GM18502 (cell line): ENCODE measurements around the gene ZNF439.
A peak's percentile ranks its signal among the peaks of the same experiment; 100 is the strongest.
"Not testable (repeated sequence)": the region's sequence is repeated elsewhere in the genome, so short reads cannot be mapped to it uniquely, and the experiment has no call there.

Experiments
- ATAC-seq: cut with Tn5 transposase; IDR thresholded peaks from one replicate; pipeline ENCODE4 v1.9.1; 2021; ENCODE audit warnings: mild to moderate bottlenecking; ENCODE audit not compliant: unreplicated experiment, poor library complexity

ZNF439 gene

DNA sequence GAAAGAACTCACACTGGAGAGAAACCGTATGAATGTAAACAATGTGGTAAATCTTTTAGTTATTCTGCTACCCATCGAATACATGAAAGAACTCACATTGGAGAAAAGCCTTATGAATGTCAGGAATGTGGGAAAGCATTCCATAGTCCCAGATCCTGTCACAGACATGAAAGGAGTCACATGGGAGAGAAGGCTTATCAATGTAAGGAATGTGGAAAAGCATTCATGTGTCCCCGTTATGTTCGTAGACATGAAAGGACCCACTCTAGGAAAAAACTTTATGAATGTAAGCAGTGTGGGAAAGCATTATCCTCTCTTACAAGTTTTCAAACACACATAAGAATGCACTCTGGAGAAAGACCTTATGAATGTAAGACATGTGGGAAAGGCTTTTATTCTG is 19.2 kb downstream of the ZNF439 start:
- not testable (repeated sequence) for ATAC-seq

DNA sequence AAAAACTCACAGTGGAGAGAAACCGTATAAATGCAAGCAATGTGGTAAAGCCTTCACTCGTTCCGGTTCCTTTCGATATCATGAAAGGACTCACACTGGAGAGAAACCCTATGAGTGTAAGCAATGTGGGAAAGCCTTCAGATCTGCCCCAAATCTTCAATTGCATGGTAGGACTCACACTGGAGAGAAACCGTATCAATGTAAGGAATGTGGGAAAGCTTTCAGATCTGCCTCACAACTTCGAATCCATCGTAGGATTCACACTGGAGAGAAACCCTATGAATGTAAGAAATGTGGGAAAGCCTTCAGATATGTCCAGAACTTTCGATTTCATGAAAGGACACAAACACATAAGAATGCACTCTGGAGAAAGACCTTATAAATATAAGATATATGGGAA is 19.7 kb downstream of the ZNF439 start:
- no peak for ATAC-seq

DNA sequence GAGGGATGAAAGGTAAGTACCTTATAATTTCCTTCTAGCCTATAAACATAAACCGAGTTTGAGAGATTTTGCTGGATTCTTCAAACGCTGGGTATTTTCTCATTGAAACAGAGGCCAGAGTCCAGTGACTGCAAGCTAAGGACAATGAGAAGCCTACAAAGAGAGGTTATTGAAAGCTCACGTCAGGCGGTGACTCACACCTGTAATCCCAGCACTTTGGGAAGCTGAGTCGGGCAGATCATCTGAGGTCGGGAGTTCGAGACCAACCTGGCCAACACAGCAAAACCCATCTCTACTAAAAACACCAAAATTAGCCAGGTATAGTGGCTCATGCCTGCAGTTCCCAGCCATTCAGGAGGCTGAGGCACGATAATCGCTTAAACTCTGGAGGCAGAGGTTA is 24.1 kb downstream of the ZNF439 start:
- ATAC-seq, result no peak

DNA sequence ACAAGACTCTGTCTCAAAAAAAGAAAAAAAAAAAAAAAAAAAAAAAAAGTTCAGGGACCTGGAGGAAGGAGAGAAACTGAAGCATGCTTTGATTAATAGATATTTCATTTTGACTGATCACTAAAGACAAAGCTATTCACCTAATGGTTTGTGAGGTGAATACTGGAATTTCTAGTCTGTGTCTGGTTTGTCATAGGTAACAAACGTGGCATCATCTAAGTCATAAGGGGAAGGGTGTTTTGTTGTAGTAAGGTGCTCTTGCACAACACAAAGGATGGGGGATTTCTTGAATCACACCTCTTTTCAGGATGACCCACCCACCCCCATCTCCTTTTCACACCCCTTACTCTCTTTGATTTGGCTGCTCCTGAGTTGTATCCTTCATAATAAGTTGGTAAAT is 25.2 kb downstream of the ZNF439 start:
- no peak for ATAC-seq

DNA sequence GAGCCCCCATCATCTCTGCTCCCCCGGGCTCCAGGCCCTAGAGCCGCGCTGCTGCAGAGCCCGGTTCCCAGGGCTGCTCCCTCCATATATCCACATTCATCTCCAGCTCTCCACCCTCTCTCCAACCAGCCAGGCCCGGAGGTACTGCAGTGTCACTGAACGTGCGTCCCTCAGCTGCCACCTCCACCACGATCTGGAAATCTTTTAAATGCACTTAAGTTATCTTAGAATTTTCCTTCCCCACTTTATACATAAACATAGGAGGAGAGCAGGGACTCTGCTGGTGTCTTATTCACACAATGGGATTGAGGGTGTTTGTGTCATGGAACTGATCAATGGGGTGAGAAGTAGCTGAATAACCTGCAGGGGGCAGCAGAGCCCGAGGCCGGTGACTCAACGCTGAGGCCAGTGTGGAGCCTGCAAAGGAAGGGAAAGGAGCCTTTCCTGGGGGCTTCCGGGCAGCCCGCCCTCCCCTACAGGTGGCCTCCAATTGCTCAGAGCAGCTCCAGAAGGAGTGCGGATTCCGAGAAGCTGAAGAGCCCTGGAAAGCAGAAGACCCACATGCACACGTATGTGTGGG is 31.3 kb downstream of the ZNF439 start:
- not testable (repeated sequence) for ATAC-seq

DNA sequence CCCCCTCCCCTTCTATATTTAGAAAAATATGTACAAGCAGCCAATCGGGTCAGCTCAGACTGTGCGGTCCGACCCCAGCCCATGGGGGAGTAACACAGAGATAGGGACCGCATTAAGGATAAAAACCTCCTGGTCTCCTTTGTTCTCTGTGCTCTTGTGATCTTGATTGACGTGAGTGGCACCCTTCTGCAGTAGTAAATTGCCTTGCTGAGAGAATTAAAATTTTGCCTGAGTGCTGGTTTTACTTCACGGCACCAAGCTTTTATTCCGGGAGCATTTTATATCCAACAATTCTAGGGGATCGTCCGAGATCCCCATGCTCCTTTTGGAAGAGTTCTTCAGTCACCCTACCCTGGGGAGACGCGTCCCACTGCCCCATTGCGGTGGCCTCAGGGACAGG is 32.1 kb downstream of the ZNF439 start:
- no peak for ATAC-seq

DNA sequence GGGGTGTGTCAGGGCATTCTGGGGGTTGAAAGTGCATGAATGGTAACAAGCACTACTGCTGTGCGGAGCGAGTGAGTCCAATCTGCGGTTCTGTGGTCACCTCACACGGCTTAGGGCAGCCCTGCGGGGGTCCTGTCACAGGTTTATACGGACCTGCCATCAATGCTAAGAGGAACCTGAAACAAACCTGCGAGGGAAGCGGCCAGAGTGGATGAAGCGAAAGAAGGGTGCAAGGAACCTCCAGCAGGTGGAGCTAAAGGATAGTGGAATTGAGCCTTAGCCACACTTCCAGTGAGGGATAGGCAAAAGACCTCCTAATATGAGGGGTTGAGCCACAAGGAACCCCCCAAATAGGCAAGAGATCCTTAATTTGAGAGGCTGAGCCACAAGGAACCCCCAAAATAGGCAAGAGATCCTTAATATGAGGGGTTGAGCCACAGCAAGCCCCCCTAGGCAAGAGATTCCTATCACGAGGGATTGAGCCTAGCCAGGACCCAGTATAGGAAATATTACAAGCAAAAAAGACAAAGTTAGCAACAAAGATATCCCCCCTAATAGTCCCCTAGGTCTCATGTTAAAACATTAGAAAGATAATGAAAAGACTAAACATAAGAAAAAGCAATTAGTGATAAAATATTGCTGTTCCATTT is 32.8 kb downstream of the ZNF439 start:
- ATAC-seq, result no peak

DNA sequence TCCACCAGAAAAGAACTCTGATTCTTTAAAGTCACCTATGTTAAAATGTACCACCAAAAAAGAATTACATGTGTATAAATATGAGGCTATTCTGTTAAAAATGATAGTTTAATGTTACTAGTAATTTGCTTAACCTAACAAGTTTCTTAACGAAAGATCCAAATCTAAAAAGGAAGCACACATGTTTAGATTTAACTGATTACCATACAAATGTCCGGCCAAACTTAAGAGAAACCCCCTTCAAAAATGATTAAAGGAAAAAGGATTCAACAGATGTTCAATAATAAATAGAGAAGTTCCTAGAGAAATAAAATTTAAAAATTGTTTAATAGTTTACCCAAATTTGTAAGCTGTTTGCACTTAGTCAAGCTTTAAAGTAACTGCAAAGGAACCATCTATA is 34.1 kb downstream of the ZNF439 start:
- no peak for ATAC-seq

DNA sequence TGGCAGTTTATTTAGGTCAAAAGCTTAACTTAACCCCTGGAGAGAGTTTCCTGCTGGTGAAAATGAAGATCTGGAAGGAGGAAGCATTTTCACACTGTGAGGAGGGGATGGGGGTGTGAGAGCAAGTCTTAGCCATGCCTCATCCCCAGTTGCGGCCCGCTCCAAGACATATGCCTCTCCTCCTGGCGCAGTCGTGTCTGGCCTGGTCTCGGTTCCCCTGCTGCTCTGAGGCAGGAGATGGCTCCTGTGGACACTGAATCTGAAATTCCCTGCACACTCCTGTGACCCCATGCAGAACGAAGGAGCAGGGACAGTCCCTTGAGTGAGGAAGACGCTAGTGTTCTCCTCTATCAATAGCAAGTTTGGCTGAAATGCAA is 38.7 kb downstream of the ZNF439 start:
- no peak for ATAC-seq

DNA sequence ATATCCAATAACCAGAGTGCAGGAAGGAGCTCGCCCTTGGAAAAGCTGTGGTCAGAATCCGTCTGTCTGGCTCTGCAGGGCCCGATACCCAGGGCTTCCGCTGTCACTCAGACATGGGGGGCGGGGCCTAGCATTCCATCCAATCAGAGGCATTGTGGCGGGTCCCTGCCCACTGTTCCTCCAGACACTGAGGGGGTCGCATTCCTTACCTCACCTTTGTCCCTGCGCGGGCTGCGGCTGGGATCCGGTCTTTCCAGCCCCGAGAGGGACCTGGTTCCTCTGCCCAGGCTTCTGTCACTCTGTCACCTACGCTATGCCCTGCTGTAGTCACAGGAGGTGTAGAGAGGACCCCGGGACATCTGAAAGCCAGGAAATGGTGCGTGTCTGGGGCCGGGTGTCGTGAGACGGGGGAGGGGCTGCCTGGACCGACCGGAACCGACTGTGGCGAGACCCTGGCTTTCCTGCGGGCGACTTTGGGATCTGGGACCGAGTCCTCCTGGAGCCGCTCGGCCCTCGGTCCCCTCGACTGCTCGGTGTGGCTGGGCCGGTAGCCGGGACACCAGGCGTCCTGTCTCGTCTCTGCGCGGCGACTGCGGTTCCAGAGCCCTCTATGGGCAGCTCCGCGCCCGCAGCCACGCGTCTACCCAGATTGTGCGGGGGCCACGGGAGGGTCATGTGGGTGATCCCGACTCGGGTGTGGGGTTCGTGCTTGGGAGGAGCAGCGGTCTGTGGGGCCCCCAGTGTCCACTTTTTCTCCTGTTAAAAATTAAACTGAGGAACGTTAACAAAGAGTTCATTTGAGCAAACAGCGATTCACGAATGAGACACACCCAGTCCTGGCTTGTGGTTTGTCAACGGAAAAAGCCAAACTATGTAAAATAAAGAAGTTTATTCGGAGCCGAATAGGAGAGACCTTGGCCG is 39.3 kb downstream of the ZNF439 start, which contains the start of gene ZNF69:
TSS of gene ZNF69 (plus strand) at position 172 of the 921 bp plus-strand sequence. CDS start at position 314, 142 bp downstream.
- ATAC-seq, result peak; percentile 40

DNA sequence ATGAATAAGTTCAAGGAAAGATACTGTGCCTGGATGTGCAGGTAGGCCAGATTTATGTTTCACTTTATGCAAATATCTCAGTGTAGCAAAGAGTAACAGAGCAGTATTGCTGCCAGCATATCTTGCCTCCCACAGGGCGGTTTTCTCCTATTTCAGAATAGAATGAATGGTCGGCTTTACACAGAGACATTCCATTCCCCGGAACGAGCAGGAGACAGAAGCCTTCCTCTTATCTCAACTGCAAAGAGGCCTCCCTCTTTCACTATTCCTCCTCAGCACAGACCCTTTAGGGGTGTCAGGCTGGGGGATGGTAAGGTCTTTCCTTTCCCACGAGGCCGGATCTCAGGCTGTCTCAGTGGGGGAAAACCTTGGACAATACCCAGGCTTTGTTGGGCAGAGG is 41.4 kb downstream of the ZNF439 start:
- ATAC-seq, result not testable (repeated sequence)

DNA sequence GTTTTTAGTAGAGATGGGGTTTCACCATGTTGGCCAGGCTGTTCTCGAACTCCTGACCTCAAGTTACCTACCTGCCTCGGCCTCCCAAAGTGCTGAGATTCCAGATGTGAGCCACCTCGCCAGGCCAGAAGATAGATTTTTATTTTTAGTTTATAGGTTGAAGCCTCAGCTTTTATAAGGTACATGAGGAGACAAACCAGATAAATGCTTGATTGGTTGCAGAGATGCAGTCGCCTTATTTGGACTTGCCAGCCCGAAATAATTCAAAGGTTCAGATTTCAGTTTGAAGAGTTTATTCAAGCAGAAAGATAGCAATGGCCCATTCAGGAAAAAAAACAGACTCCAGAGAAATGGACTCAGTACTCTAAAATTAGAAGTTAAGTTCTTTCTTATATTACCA is 42.1 kb downstream of the ZNF439 start:
- no peak for ATAC-seq

DNA sequence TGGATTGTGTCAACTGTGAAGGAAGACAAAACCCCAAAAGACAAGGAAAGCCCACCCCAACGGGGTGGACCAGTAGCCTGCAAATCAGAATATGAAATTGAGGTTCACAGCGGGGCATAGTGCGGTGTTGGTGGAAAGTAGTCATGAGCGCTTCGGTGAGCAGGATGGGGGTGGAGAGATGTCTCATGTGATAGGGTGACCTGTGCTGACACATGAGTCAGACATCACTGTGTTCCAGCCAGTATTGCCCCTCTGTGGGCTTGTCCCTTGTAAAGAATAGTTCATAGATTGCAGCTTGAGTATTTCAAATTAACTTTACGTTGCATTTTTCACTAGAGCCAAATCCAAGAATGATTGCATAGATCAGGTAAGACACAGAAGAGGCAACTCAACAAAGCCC is 46.3 kb downstream of the ZNF439 start:
- no peak for ATAC-seq

DNA sequence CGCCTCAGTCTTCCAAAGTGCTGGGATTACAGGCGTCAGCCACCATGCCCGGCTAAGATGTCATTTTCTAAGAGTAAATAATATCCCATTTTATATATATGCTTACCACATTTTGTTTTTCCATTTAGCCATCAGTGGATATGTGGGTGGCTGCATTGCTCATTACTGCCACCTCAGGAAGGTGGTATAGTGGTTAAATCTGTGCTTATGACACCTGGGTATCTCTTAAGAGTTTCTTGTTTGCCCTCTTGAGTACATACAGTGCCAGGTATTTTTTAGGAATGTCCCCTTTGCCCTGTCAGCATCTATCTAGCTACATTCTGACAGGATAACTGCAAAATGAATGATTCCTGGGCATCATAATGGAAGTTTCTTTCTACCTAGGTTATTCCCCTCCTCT is 53.7 kb downstream of the ZNF439 start:
- ATAC-seq, result no peak

DNA sequence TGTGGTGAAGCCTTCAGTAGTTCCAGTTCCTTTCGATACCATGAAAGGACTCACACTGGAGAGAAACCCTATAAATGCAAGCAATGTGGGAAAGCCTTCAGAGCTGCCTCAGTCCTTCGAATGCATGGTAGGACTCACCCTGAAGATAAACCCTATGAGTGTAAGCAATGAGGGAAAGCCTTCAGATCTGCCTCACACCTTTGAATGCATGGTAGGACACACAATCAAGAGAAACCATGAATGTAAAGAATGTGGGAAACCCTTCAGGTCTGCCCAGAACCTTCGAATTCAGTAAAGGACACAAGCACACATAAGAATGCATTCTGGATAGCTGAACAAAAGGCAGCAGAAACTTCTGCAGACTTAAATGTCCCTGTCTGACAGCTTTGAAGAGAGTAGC is 57.4 kb downstream of the ZNF439 start:
- no peak for ATAC-seq

DNA sequence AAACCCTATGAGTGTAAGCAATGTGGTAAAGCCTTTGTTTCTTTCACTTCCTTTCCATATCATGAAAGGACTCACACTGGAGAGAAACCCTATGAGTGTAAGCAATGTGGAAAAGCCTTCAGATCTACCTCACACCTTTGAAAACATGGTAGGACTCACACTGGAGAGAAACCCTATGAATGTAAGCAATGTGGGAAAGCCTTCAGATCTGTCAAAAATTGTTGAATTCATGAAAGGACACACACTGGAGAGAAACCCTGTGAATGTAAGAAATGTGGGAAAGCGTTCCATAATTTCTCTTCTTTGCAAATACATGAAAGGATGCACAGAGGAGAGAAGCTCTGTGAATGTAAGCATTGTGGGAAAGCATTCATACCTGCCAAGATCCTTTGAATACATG is 63.4 kb downstream of the ZNF439 start:
- ATAC-seq, result not testable (repeated sequence)

DNA sequence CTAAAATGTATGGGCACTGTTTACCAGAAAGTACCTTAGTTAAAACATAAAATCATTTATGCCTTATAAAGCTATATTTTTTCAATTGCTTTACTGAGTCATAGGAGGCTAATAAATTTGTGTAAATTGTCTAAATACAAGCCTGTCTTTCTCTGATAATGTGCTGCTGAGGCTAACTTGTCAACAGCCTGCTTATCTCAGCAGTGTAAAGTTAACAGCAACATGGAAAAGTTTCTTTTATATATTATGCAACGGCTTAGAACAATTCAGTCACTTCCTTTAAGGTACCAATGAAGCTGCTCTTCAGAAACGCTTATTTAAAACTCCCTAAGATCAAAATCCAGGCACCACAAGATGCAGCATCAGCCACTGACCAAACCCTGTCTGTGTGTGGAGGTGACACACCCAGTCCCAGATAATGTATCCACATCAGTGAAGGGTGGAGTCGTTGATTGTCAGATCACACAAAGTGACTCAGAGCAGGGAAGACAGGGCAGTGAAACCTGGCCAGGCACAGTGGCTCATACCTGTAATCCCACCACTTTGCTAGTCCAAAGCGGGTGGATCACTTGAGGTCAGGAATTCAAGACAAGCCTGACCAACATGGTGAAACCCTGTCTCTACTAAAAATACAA is 66.0 kb downstream of the ZNF439 start:
- ATAC-seq, result not testable (repeated sequence)
